Hematopoietic multipotent progenitor cell treated with erythropoietin and hydrocortisone succinate and interleukin-3 and kit ligand, for 17 days (in vitro differentiated cells): ENCODE measurements around the gene HOXA9.

Experiments
- DNase-seq: peaks from one replicate; pipeline ENCODE4 v3.0.0-alpha.2; 2015; ENCODE audit warnings: low spot score

HOXA9 gene

DNA sequence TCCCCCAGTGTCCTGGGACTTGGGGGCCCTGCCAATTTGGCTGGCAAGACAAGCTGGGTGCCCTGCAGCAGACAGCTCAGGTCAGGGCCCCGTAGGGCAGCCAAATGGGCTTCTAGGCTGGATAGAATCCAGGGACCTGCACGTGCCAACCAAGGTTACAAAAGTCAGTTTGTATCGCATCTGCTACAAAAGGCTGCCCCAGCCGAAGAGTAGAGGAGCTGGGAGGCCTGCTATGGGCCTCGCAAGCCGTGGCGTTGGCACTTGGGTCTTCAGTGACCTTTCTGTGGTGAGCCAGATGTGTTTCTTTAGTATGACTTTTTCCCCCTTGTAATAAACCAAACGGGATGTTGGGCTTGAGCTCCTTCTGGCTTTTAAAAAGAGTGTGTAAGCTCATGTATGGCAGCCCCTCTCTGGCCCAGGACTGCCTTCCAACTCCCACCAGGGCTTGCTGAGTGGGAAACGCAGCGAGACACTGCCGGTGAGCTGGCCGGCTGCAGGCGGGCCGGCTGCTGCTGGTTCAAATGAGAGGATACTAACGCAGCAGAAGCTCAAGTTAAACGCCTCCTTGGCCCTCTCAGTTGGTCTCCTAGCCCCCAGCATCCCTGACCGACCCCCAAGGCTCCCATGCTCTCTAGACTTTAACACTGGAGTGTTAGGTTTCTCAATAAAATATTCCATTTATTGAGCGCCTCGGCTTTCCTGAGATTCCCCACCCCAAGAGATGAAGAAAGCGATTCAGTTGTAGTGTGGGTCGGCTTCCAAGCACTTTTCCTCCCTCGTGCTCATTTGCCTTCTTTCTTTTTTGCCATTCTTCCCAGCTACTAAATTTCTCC is 11.8 kb upstream of the HOXA9 start:
- DNase-seq: no peak

DNA sequence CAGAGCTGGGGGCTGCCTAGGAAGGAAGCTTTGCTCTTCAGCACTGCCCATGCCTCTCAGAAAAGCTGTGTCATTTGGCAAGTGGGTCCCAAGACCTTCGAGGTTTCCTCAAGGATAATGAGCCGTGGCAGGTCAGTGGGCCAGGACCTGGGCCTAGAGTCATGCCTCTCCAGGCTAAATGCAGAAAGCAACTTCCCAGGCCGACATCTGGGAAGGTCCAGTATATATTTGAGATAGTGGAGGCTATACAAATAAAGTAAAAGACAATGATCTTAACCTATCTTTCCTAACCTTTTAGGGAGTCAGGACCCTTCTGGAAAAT is 11.1 kb upstream of the HOXA9 start:
- DNase-seq: no peak

DNA sequence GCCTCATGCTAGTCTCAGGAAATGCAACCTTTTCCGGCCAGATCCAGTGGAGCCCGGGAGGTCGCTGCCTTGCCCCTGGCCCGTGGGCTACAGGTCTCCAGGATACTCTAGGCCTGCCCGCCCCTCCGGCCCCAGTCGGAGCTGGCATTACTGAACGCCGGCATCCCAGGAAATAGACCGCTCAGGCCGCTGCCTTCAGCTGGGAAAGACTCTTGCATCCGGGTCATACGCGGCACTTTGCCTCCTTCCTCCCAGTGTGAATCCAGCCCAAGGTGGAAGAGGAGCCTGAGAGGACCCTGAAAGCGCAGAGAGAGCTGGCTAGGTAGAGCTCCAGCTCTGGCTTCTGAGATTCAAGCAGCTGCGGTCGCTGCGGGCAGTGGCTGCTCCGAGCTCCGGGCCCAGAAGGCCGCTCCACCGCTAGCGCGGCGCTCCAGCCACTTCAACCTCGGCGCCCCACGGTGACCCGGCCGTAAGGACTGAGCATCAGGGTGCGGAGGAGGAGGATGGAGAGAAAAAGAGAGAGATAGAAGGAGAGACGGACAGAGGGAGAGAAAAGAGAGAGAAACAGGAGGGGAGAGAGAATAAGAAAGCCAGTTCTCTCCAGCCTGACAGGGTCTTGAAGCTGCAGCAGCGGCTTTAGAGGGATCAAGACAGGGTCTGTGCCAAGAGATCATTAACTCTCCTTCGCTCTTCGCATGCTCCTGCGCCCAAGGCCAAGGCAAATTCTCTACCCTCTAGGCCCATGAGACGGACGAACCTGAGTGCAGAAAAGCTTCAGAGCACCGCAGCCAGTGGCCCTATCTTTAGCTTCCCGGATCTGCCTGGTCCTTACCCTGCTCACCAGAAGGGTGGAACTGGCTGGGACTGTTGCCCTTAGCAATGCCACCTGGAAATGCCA is 10.5 kb upstream of the HOXA9 start:
- no peak for DNase-seq

DNA sequence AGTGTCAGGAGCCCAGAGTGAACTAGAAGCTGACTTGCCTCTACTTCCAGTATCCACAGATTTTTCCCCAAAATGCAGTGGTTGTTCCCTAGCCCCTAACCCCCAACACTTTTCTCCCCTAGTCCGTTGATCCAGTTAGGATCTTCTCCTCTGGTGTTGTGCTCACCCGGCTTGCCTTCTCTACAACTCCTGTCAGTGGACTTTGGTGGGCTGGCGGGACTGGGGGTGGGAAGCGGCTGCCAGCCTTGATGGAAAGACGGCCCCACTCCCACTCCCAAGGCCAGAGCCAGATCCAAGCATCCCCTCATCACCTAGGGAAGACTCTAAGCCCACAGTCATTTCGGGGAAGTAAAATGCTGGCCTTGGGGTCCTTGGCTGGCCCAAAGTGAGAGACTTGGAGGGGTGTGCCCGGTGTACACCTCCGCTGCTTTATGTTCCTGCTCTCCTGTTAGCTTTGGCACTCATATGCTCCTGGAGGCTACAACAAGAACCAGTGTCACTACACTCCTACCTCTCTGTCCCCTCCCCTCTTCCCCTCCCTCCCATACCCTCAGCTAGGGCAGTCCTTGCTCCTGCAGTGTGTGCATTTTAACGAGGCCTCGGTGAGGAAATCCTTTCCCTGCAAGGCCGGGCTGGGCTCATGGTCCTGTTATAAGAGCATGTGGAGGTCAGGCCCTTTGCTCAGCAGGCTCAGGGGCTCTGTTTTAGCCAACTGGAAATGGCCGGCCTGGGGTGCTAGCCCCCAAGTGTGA is 9.7 kb upstream of the HOXA9 start:
- DNase-seq: no peak

DNA sequence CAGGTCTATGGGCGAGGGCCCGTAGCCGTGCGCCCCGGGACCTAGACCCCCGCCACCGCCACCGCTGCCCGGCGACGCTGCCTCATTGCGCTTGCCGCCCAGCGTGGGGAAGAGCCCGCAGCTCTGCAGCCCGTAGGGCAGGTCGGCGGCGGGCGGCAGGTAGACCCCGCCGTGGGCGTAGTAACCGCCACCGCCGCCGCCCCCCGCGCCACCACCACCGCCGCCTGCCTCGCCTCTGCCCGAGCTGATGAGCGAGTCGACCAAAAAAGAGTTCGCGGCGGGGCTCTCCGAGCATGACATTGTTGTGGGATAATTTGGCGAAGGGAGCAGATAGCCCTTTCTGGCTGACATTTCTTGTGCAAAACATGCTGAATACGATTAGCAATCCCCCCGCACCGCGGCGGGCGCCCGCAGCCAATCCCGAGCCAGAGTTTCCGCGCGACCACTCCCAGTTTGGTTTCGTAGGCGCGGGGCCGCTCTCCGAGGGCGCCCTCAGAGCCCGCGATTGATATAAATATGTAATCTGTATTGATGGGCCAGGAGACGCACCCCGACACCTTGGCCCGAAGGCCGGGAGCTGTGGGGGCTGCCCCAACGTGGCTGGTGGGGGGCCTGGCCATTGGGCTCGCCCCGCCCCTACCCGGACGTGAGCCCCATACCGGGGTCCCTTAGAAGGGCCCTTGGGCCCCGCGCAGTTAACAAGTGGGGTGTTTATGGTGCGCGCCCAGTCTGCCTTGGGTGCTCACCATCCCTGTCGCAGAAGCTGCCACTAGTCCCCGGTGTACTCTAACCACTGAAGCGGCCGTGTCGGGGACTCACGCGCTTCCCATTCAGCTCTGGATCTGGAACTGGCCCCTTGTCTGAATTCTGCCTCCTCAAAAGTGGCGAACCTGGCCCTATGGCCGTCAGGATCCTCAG is 8.9 kb upstream of the HOXA9 start, which contains the start of gene HOXA10:
HOXA10 (minus strand) TSS at position 365 of the 918 bp plus-strand sequence; CDS start at position 351, 14 bp downstream.
- no peak for DNase-seq

DNA sequence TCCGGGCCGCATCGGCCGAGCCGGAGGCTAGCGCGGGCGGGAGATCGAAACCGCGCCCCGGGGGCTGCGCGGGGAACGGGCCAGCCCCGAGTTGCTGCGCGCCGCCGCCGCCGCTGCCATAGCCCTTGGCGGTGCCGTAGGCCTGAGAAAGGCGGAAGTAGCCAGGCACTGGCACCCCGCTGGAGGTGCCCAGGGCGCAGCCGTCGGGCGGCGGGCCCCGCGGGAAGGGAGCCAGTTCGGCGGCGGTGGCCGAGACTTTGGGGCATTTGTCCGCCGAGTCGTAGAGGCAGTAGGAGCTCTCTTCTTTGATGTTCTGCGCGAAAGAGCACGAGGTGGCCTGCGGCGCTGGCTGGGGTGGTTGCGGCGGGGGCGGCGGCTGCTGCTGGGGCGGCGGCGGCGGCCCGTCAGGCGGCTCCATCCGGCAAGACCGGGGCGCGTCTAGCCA is 8.2 kb upstream of the HOXA9 start:
- DNase-seq: no peak

DNA sequence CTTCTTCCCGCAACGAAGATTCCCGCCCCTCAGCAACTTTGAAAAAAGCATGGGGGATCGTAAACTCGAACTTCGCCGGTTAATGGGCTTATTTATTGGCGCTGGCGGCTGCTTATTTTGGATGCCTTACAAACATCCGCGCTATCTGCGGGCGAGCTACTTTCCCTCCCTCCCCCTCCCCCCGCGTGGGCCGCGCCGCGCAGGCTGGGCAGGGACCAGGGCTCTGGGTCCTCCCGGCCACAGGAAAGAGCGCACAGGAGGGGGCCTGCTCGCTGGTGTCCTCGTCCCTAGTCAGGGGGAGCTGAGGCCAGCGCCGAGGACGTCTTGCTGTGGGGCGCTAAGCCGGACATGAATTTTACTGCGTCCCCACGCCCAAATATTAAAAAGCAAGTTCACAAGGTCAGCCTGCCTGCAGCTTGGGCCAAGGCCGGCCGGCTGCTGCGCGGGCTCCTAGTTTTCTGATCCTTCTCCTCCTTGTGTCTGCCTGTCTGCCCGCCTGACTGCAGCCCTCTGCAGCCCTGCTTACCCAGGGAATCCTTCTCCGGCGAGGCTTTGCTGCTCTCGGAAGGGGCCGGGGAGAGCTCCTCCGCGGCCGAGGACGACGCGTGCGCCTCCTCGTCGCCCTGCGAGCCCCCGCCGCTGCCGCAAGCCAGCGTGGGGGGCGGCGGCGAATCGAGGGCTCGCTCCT is 7.6 kb upstream of the HOXA9 start:
- no peak for DNase-seq

DNA sequence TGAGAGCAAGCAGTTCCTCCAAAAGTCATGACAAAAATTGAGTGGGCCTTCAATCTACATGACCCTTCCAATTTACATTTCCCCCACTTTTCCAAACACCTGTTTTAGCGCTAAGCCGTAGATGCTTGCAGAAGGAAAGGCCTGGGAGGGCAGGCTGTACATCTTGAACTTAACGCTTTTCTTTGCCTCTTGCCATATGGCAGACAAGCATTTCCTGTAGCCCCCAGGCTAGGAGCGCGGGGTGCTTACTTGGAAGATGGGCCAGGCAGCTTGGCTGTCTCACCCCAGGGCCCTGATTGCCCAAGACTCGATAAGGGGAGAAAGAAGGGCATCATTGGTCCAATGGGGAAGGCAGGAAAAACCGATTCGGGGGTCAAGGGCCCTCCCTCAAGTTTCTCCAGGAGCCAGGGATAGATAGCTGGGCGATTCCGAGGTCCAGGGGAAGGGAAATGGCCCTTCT is 7.0 kb upstream of the HOXA9 start:
- DNase-seq: no peak

DNA sequence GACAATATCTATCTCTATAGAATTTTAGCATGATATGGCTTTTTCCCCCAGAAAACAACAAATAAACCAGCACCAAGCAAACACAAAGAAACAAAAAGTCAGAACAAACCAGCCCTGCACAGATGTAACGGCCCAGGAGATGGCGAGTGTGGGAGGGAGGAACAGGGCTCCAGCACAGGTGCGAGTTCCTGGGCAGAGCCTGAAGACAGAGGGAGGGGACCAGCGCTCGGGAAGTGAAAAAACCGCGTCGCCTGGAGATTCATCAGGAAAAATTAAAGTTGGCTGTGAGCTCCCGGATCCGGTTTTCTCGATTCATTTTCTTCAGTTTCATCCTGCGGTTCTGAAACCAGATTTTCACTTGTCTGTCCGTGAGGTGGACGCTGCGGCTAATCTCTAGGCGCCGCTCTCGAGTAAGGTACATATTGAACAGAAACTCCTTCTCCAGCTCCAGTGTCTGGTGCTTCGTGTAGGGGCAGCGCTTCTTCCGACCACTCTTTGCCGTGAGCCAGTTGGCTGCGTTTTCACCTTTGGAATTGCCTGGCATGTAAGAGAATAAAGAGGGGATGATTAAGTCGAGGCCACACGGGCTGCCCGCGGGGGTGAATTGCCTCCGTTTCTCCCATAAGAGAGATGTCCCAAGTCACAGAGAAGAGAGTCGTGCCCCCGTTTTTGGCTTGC is 6.4 kb upstream of the HOXA9 start:
- no peak for DNase-seq

DNA sequence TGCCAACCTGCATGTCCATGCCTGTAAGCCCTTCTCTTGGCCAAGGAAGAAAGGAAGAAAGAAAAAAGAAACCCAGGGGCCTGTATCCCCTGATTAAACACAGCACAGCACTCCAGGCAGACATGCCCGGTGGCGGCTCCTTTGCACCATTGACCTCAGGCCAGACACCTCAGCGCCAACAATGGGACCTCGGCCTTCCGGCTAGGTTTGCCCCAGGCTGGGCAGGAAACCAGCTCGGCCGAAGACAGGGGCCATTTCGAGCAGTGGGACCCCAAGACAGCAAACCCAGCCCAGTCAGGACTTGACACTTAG is 5.9 kb upstream of the HOXA9 start:
- DNase-seq: no peak

DNA sequence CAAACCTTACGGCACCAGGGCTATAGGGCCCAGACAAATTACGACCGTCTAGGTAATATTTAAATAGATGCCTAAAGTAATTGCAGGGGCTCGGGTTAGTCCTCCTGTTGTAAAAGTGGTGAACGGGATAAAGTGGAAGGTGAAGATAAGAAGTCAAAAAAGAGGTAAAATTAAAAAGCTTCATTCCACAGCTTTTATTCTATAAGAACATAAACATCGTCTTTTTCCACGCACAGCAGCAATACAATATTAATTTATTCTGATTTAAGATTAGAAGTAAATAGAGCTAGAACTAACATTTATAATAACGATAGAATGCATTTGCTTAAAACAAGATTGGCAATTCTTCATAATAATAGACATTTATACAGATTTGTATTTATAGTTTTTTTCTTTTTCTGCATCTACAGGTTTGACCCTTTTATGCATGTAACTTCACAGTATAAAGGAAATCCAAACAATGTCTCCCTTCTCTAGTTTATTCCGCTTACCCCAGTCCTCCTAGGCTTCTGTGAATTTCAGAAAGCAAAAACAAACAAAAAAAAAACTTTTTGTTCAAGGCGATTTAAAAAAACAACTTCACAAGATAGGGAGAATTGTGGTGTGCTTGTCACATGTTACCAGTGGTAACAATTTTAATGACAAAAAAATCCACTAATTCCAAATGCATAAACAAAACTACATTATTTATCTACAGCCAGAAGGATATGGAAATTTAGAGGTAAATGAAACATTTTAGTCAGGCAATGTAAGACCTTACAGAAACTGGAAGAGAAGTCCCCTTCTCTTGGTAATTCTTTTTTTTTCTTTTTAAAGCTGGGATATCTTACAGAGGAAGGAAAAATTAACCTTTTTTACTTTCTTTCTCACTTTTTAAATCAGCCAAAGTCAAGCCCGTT is 5.3 kb upstream of the HOXA9 start:
- DNase-seq: no peak

DNA sequence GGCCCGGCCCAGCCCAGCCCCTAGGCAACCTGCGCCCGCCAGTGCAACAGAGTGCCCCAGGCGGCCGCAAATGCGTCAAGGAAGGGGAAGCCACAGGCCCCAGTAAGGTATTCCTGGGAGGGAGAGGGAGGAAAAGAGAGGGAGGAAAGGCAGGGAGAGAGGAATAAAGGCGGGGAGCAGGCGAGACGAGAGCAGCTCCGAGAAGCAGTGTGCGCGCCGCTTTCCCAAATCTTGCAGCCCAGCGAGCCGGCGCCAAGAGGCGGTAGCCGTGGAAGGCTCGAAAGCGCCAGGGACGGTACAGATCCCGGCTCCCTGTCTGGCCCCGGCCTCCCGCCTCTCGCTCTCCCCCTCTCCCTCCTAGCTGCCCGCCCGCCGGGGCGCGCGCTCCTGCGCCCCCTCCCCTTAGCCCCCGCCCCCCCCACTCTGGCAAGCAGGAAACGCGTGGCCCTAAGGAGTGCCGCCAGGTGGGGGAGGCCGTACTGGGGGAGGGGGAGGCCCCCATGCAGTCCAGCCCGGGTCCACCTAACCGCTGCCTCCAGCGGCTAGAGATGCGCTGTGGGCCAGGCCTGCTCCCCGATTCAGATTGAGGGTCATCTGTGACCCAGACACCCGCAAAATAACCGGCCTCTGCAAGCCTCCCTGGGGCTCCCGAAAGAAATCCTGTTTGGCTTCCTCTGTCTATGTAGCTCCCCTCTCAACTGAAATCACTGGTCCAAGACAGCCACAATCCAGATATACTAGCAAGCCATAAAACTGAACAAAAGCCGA is 4.5 kb upstream of the HOXA9 start:
- no peak for DNase-seq

DNA sequence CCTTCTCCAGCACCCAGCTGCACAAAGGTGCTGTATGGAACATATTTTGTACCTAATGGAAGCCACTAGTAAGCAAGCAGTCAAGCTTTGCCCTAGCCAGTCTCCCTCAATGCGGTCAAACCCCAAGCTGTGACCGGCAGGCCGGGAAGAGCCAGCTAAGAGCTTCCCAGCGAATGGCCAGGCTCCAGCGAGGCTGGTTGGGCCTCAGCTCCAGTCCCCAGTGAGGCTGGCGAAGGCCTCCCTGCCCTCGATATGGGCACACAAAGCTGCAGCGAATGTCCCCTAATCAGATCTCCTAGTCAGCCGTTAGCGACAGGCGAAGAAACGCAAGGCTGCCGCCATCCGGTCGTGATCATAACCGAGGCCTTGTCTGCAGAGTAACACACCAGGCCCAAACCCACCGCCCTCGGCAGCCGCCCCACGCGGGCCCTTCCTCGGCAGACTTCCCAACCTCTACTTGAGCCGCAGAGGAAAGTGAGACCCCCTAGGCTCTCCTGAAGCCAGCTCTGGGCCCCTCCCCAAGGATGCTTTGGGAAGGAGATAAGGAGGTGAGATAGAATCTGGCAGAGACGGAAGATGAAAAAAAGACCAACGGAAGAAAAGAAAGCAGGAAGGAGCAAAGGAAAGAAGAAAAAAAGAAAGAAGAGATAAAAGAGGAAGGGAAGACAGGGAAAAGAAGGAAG is 3.1 kb upstream of the HOXA9 start:
- no peak for DNase-seq

DNA sequence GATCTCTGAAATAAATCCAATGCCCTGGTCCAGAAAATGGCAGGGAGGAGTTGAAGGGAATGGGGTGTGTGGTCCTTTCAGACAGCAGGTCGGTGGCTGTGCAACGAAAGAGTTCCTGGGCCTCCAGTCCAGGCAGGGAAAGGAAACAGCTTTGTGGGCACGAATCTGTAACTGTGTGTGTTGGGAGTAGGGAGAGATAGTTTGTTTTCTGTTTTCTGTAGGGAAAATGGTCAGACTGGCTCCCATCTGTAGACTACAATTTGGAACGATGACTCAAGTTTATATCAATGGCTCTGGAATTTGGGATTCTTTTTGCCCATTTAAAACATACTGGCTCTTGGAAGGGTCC is 2.6 kb upstream of the HOXA9 start:
- no peak for DNase-seq

DNA sequence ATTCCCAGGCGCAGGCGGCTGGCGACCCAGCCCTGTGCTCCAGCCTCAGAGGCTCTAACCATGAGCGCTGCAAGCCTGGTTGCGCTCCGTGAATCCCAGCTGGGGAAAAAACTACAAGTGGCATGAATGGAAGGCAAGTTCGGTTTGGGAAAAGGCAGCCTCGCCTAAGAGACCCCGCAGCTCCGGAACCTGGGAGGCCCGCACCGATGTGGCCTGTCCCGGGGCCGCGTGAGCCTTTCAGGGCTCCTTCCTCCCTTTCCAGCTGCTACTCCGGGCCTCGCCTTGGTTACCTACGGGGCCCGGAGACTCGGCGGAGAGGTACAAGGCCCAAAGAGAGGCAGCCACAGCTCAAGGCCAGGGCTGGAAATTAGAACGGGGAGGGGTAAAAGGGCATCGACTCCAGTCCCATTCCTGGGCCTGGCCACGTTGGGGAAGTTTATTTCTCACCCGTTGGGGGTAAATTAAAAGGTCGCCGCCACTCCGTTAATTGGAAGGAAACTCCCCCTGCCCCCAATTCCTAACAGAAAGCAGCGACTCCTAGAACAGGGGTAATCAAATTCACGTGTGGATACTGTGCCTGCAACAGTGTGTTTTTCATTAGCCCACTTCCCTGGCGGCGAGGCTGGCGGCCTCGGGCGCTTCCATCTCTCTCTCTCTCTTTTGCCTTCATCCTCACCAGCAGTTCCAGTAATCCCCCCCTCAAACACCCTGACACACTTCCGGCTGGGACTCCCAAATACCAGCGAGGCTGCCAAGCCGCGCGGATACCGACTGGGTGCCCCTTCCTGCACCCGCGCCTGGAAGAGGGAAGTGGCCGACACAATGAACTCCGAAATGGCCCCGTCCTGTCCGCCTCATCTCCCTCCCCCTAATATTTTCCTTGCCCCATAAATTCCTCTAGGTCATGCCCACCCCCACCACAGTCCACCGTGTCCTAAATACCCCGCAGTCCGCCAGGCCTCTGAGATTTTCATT is 1.5 kb upstream of the HOXA9 start:
- no peak for DNase-seq

DNA sequence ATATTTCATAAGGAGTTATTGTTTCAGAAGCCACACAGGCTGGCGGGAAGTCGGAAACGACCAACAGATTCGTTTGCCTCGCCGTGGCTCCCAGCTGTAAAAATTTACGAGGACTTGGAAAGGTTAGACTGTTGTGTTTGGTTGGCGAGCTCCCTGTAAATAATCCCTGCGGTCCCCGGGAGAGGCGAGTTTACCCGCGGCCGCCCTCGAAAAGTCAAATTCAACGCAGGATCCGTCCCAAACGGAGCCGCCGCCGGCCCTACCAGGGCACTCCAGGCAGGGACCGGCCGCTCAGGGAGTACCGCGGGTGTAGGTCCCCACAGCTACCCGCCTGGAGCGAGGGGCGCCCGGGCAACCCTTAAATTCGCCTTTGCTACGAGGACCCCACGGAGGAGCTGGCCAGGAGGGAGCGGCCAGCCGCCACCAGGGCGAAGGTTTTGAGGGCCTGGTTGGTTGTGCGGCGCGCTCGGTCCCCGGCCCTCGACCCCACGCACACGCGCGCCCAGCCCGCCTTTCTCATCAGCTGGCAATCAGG is 726 bp upstream of the HOXA9 start:
- no peak for DNase-seq
